Body of pancreas (tissue), 4 donors: ENCODE measurements around the gene FBXL20.

Experiments used
- POLR2A ChIP-seq, 3 donors: fragments of 450-650 bp; IDR thresholded peaks; one replicate each; pipeline ENCODE4 v1.6.1; 2016; ENCODE audit warnings: antibody characterized with exemption in 3 of 3, mild to moderate bottlenecking in 2 of 3
- TF ChIP-seq, protein P1 (sequence below), 7 experiments: fragments of 450-650 bp in 4 of 7; fragments of 200-600 bp in 3 of 7; sonication (generic) in 3 of 7; IDR thresholded peaks; one replicate each; pipeline ENCODE4 v1.5.1; 2016 to 2019; ENCODE audit warnings: antibody characterized with exemption in 7 of 7

DNA sequence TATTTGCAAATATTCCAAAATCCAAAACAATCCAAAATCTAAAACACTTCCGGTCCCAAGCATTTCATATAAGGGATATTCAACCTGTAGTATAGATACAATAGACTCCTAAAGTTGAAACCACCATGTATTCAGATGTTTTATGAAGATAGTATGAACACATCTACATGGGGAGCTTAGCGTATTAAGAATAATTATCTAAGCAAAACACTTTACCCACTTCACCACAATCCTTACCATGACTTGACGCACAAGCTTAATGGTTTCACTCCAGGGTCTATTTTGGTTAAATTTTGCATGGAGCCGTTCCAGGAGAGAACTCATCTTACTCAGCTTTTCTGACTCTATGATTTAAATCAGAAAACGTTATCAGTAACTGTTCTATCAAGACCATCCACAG lies 46.1 kb upstream of the FBXL20 start:
- TF ChIP-seq, protein P1, sequence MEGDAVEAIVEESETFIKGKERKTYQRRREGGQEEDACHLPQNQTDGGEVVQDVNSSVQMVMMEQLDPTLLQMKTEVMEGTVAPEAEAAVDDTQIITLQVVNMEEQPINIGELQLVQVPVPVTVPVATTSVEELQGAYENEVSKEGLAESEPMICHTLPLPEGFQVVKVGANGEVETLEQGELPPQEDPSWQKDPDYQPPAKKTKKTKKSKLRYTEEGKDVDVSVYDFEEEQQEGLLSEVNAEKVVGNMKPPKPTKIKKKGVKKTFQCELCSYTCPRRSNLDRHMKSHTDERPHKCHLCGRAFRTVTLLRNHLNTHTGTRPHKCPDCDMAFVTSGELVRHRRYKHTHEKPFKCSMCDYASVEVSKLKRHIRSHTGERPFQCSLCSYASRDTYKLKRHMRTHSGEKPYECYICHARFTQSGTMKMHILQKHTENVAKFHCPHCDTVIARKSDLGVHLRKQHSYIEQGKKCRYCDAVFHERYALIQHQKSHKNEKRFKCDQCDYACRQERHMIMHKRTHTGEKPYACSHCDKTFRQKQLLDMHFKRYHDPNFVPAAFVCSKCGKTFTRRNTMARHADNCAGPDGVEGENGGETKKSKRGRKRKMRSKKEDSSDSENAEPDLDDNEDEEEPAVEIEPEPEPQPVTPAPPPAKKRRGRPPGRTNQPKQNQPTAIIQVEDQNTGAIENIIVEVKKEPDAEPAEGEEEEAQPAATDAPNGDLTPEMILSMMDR (IDR thresholded peaks at IDR 0.05): no peak
- TF ChIP-seq POLR2A (IDR thresholded peaks at IDR 0.05): no peak
